Heart left ventricle (tissue), 13 donors: ENCODE results near the gene NBPF3.

Experiments used
- POLR2A ChIP-seq, 2 donors: fragments of 450-650 bp; IDR thresholded peaks; one replicate each; pipeline ENCODE4 v1.6.1; 2017; ENCODE audit warnings: antibody characterized with exemption in 2 of 2, mild to moderate bottlenecking in 2 of 2, moderate library complexity in 2 of 2
- TF ChIP-seq, protein P1 (sequence below), 12 donors: fragments of 200-600 bp; sonication (generic) in 4 of 12; IDR thresholded peaks; one replicate each; pipeline versions ENCODE4 v1.5.0 to v1.8.0; 2018 to 2022; ENCODE audit warnings: antibody characterized with exemption in 12 of 12, mild to moderate bottlenecking in 5 of 12
- donor health status: ischemic (EF 13 %, LVEDD 7.1; RV severe dilation, severe dysfunction).
- donor health status: DM: no; HTN: yes; CAD: no.
- donor health status: DM: no; HTN: no; CAD: no.
- donor health status: ischemic (EF 25% LVEDD 6.9; RV normal size, moderate dysfunction).
- donor health status: ischemic (EF 25% LVEDD 5.7; RV mildly dilated, moderate dysfunction).
- donor health status: ischemic (EF 35%, LVEDD 5.7; RV mildly dilated, moderate dysfunction).
- donor health status: nonischemic (EF 11% LVEDD 7.7; RV severe dilation, severe dysfunction).
- donor health status: DM: yes; HTN: yes; CAD: no.
- donor health status: PGD.
- donor health status: ischemic (EF 29% LVEDD 5.4; RV normal size, mild dysfunction).
- donor health status: nonischemic (EF 23%, LVEDD 6.1; RV moderate dilation, normal function).

DNA sequence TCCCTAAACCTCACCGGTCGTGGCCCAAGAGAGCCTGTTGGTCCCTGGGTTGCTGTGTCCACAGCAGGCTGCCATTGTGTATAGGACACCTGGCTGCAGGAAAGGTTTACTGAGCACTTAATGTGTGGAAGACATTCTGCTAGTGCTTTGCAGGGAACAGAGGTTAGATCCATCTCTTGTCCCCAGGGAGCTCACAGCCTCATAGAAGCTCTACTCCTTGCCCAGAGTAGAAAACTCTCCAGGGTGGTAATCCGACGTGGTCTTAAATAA is 52.4 kb downstream of the NBPF3 start:
- TF ChIP-seq POLR2A (IDR thresholded peaks at IDR 0.05), result no peak
- TF ChIP-seq, protein P1, sequence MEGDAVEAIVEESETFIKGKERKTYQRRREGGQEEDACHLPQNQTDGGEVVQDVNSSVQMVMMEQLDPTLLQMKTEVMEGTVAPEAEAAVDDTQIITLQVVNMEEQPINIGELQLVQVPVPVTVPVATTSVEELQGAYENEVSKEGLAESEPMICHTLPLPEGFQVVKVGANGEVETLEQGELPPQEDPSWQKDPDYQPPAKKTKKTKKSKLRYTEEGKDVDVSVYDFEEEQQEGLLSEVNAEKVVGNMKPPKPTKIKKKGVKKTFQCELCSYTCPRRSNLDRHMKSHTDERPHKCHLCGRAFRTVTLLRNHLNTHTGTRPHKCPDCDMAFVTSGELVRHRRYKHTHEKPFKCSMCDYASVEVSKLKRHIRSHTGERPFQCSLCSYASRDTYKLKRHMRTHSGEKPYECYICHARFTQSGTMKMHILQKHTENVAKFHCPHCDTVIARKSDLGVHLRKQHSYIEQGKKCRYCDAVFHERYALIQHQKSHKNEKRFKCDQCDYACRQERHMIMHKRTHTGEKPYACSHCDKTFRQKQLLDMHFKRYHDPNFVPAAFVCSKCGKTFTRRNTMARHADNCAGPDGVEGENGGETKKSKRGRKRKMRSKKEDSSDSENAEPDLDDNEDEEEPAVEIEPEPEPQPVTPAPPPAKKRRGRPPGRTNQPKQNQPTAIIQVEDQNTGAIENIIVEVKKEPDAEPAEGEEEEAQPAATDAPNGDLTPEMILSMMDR (IDR thresholded peaks at IDR 0.05), result no peak
